ENCODE data around the gene ATP13A3.
"Not testable (repeated sequence)": the region's sequence is repeated elsewhere in the genome, so short reads cannot be mapped to it uniquely, and the experiment has no call there.

DNA sequence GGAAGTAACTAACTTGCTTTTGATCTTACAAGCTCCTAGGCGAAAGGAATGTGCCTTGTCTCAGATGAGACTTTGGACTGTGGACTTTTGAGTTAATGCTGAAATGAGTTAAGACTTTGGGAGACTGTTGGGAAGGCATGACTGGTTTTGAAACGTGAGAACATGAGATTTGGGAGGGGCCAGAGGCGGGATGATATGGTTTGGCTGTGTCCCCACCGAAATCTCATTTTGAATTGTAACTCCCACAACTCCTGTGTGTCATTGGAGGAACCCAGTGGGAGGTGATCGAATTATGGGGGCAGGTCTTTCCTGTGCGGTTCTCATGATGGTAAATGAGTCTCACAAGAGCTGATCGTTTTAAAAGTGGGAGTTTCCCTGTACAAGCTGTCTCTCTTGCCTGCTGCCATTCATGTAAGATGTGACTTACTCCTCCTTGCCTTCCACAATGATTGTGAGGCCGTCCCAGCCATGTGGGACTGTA is 33.9 kb upstream of the ATP13A3 start:
- not testable (repeated sequence) for TF ChIP-seq POLR2A, POLR2AphosphoS5 (IDR thresholded peaks at IDR 0.05)
- TF ChIP-seq, protein P1, sequence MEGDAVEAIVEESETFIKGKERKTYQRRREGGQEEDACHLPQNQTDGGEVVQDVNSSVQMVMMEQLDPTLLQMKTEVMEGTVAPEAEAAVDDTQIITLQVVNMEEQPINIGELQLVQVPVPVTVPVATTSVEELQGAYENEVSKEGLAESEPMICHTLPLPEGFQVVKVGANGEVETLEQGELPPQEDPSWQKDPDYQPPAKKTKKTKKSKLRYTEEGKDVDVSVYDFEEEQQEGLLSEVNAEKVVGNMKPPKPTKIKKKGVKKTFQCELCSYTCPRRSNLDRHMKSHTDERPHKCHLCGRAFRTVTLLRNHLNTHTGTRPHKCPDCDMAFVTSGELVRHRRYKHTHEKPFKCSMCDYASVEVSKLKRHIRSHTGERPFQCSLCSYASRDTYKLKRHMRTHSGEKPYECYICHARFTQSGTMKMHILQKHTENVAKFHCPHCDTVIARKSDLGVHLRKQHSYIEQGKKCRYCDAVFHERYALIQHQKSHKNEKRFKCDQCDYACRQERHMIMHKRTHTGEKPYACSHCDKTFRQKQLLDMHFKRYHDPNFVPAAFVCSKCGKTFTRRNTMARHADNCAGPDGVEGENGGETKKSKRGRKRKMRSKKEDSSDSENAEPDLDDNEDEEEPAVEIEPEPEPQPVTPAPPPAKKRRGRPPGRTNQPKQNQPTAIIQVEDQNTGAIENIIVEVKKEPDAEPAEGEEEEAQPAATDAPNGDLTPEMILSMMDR (IDR thresholded peaks at IDR 0.05) = not testable (repeated sequence)
